ENCODE data around the gene KIF2C.
"Not testable (repeated sequence)": the region's sequence is repeated elsewhere in the genome, so short reads cannot be mapped to it uniquely, and the experiment has no call there.

KIF2C gene

DNA sequence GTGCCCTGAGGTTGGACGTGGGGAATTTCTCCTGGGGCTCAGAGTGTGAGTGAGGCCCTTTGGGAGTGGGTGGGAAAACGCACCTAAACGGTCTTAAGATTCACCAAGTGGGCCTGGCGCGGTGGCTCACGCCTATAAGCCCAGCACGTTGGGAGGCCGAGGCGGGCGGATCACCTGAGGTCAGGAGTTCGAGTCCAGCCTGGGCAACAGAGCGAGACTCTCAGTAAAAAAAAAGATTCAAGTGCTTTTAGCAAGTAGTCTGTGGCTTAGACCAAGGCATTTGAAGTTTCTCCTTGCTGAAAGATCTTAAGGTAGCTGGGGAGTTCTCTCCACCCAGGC is 37.1 kb downstream of the KIF2C start:
- no peak for DNase-seq

DNA sequence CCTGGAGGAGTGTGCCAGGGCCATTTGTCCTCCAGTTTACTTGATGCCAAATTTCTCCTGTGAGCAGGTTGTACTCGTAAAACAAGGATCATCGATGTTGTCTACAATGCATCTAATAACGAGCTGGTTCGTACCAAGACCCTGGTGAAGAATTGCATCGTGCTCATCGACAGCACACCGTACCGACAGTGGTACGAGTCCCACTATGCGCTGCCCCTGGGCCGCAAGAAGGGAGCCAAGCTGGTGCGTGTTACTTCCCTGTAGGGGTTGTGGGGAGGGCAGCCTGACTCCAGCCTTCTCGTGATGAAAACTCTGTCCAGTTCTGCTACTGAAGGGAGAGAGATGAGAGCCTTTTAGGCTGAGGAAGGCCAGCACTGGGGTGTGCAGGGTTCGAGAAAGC is 37.9 kb downstream of the KIF2C start:
- no peak for DNase-seq

DNA sequence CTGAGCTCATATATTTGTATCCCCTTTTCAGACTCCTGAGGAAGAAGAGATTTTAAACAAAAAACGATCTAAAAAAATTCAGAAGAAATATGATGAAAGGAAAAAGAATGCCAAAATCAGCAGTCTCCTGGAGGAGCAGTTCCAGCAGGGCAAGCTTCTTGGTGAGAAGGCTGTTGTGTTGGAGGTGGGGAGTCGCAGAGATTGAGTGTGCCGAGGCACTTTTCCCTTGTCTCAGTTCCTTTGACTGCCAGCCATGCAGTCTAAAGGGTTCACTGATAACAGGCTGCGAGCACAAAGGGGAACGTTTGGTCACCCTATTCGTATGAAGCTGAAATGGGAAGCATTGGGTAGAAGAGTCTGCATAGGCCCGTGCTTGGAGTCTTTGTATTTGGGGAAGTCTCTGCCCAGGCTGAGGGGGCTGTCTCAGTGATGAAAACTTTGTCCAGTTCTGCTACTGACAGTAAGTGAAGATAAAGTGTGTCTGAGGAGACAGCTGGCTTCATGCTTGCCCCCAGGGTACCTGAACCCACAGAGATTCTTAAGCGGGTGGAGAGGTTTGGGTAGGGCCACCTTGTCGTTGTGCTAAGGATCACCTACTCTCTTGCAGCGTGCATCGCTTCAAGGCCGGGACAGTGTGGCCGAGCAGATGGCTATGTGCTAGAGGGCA is 38.5 kb downstream of the KIF2C start:
- no peak for DNase-seq

DNA sequence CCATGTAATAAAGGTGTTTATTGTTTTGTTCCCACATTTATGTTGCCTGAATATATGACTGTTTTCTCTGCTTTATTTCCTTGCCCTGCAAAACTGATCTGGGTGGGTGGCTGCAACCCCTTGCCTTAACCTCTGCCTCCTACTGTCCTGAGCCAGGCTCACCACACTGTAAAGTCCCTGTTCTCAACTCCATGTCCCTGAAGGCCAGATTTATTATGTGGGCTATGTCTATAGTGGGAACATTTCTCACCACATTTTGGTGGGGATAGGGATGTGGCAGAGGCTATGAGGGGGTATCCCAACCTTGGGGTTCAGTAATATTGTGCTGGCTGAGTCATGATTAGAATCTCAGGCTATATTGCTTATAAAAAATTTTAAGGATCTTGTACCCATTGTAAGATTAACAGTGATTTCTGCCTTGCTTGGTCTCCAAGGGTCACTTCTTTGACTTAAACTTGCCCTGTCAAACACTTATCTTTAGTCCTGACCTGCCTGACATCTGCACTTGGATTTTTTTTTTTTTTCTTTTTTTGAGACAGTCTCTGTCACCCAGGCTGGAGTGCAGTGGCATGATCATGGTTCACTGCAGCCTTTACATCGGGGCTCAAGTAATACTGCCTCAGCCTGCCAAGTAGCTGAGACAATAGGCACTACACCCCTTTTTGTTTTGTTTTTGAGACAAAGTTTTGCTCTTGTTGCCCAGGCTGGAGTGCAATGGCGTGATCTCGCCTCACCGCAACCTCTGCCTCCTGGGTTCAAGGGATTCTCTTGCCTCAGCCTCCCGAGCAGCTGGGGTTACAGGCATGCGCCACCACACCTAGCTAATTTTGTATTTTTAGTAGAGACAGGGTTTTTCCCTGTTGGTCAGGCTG is 39.3 kb downstream of the KIF2C start:
- no peak for DNase-seq

DNA sequence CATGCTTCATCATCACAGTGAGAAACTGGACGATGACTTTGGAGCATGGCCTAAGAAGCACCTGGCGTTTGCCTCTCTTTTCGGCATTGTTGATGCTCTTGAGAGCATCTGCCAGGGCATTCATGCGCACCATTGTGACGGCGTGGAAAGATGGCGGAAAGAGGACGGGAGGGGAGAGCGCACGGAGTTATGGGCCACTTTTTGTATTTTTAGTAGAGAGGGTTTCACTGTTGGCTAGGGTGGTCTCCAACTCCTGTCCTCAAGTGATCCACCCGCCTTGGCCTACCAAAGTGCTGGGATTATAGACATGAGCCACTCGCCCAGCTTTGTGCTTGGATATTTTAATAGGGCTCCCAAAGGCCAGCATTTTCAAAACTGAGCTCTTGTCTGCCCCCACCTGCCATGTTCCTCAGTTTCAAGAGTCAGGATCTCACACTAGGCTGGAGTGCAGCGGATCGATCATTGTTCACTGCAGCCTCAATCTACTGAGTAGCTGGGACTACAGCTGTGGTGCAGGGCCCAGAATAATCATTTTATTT is 41.0 kb downstream of the KIF2C start:
- DNase-seq = no peak

DNA sequence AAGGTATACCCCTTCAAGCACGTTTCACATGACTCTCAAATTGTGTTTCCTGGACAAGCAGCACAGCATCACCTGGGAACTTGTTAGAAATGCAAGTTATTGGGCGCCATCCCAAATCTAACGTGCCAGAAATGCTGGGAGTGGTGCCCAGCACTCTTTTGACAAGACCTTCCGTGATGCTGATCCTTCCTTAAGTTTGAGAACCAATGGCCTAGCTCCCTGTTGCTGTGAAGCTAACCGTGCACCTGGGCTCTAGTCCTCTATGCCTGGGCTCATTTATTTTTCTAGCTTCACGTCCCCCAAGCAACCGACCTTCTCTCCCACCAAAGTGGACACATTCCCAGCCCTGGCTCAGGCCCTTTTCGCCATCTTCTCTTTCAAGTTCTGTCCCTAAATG is 44.1 kb downstream of the KIF2C start:
- DNase-seq = no peak

DNA sequence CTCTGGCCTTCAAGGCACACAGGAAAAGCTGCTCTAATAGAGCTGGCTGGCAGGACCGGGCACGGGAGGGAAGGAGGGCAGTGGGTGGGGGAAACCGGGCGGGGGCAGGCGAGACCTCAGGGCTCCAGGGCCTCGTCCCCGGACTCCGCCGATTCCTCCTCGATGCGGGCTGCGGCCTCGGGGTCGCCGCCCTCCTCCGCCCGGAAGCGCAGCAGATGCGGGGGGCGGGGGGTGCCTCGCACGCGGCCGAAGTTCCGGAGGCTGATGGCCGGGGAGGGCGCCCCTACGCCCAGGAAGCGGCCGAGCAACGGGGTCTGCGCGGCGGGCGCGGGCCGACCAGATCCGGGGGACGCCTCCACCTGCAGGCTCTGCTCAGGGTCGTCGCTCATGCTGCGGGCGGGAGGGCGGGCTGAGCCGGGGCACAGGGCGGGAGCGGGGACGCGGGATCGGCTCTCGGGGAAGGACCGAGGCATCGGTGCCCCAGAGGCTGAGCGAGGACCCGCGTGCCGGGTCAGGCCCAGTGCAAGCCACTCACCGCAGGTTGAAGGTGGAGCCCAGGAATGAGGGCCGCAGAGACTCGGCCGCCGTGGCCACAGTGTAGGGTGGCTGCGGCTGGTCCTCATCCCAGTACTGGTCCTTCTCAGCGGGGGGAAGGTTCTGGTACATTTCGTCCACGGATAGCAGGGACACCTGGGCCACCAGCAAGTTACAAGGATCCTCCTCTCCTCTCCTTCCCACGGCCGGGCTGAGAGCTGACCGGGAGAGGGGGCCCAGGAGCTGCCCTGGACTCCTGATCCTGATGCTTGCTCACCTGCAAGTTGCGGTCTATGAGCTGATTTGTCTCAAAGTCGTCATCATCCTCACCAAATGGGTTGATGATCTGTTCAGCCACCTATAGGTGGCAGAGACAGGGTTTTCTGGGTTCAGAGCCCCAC is 44.7 kb downstream of the KIF2C start:
- DNase-seq = peak; percentile 38

DNA sequence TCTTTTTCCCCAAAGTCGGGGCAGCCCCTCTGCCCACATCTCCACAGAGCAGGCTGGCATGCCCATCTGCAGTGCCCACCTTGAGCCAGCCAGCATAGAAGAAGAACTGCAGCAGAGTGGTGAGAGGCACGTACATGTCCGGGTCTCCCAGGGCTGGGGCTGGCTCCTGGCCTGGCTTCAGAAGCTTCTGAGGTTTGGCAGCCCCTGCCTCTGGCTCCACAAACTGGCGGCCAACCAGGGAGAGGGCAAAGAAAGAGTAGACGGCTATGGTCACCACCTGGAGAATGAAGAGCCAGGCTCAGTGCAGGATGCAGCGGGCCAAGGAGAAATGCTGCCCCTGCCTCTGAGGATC is 45.4 kb downstream of the KIF2C start:
- no peak for DNase-seq

DNA sequence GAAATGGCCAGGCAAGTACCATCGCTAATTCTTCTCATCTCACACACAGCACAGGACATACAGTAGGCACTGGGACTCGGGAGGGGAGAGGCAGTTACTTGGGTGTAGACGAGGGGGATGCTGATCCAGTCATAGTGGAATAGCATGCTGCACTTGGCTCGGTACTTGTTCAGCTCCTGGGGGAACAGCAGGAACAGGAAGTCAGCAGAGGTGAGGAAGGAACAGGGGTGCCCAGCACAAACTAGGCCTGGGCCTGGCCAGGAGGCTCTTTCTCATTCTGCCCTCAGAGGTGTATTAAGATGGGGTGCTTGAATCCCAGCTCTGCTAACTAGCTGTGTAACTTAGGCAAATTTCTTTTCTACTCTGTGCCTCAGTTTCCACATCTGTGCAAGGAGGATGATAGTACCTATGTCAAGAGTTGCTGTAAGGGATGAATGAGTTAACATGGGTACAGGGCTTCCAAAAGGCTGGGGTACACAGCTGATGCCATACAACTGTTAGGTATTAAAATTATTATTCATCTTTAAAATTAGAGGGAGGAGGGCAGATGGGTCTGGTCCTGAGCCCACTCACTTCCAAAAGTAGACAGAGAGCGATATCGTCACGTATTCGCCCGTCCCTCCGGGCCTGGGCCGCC is 46.0 kb downstream of the KIF2C start:
- no peak for DNase-seq

DNA sequence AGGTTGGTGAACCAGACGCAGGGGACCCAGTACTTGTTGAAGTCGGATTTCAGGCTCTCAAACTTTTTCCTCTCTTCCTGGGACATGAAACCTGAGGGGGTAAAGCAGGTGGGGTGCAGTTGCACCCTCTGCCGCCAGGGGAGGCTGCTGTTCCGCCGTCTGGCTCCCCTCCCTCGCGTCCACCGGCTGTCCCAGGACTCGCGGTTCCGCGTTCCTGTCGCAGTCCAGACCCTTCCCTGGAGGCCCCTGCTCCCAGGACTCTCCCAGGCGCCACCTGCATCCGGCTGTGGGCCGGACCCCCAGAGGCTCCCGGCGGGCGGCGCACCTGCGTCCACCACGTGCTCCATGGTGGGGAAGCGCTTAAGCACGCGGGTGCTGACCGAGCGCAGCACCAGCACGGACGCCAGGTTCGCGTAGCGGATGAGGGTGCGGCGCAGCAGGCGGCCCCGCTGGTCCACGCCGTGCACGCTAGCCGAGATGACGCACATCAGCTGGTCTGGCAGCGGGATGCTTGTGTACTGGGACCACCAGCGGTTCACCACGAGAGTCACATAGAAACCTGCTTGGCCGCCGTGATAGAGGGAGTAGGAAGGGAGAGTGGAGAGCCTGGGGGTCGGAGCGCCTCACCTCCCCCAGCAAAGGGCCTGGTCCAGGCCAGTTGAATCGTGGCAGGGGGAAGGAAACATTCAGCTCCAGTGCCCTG is 46.7 kb downstream of the KIF2C start:
- peak; percentile 81 for DNase-seq

DNA sequence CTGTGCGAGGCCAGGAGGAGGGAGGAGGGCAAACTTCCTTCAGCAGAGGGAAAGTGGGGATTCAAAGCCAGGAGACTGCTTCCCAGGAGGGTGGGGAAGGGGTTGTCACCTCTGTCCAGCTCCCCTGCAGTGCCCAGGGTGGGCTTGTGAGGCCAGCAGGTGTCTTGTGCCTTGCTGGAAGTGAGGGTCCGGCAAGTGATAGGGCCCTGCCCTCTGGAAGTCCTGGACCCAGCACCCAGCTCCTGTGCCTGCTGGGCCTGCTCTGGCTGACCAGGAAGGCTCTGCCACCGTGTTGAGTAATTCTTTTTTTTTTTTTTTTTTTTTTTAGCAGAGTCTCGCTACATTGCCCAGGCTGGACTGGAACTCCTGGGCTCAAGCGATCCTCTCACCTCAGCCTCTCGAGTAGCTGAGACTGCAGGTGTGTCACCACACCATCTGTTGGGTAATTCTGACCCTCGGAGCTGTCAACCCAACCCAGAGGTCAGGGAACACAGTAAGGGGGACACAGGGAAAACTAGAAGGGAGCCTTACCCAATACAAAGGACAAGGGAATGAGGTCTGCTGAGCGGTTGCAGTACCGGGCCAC is 47.3 kb downstream of the KIF2C start:
- DNase-seq = no peak

DNA sequence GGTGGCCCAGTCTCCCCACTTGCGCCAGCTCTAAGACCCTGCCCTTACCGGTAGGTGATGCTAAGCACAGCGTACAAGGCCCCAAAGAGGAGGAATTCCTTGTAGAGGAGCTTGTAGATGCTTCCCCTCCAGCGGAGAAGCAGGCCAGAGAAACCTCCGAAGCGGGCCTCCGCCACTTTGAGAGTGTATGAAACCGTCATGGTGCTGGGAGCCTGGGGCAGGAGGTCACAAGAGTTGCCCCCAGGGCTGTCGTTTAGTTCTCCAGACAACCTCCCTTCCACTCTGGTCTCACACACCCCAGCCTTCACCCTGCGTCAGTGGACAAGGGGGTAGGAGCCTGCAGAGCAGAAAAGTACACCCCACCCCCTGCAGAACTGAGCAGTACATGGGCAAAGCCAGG is 47.9 kb downstream of the KIF2C start:
- no peak for DNase-seq

DNA sequence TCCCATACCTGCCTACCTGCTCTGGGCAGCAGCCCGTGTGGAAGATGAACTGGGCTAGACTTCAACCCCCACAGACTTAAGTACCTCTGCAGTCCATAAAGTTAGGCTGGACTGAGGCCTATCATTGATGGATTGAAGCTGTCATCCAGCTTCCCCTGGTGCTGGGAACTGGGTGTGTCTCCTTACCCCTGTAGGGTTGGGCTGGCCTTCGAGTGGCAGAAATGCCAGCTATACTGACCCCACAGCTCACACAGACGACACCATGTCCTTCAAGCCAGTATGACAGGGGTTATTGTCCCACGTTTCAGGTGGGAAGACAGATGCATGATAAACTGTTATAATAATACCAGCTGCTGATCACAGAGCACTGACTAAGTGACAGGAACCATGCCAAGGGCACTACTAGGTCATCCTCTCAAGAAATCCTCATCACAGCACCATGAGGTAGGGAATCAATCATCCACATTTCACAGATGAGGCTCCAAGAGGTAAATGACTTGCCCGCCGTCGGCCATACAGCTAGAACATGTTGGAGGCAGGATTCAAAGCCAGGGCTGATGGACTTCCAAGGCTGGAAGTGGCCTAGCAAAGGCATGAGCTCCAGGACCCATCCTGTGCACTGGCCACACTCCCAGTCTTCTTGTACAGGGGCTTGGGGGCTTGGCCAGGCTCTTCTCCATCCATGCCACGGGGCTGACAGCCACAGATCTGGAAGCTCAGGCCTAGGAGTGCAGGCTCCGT is 48.7 kb downstream of the KIF2C start, which contains the start of gene BEST4:
BEST4 (minus strand) TSS at position 51 of the 741 bp plus-strand sequence. CDS start 465 bp downstream, outside the sequence.
- DNase-seq = no peak

DNA sequence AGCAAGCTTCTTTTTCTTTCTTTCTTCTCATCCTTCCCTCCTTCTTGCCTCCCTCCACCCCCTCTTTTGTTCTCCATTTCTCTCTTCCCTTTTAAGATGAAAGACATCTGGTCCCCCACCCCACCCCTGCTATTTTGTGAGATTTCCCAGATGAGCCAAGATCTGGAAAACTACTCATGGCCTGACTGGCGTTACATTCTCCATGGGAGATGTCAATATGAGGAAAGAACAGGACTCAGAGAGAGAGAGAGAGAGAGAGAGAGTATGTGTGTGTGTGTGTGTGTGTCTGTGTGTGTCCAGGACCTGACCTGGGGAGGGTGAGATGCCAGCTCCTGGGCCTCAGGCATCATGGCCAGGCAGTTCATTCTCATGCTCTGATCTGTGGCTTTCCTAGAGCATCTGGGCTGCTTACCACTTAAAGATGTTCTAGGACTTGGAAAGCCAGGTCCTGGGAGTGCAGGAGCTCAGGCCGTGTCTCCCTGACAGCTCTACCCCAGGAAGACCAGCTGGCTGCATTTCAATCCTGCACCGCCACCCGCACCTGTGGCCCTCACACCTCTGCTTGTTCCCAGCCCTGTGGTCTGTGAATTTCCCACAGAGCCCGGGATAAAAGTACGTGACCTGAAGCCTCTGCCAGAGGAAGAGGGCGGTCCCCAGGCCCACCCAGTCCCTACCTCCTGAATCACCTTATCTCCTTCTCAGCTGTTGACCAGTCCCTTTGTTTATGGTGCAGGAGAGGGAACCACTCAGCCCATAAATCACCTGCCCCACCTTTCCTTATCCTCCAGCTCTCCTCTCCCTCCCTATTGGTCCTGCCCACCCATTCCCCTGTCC is 51.5 kb downstream of the KIF2C start:
- DNase-seq = no peak

DNA sequence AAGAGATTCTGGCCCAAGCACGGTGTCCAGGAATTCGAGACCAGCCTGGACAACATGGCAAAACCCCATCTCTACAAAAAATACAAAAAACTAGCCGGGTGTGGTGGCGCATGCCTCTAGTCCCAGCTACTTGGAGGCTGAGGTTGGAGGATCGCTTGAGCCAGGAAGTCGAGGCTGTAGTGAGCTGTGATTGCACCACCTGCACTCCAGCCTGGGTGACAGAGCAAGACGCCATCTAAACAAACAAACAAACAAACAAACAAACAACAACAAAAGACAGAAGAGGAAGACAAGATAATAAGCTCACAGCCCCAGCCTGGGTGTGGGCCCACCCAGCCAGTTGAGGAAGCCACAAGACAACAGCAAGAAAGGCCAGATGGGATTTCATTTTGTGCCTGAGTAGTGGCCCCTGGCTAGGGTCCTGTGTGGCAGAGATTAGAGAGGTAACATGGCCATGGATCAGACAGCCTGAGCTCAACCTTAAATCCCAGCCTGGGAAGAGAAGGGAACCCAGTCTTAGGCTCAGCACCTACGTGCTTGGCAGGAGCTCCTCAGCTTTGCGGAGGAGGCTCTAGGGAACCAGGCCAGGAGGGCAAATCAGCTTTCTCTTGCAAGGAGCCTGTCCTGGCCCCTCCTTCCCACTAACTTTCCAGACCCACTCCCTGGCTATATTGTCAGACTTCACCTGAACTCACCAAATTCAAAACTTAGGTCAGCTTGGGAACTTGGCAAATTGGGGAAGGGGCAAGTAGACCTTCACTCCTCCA is 53.3 kb downstream of the KIF2C start:
- DNase-seq = no peak

DNA sequence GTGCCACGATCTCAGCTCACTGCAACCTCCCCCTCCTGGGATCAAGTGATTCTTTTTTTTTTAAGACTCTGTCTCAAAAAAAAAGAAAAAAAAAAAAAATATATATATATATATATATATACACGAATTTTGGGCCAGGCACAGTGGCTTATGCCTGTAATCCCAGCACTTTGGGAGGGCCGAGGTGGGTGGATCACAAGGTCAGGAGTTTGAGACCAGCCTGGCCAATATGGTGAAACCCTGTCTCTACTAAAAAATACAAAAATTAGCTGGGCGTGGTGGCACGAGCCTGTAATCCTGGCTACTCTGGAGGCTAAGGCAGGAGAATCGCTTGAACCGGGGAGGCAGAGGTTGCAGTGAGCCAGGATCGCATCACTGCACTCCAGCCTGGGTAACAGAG is 58.2 kb downstream of the KIF2C start:
- not testable (repeated sequence) for DNase-seq

DNA sequence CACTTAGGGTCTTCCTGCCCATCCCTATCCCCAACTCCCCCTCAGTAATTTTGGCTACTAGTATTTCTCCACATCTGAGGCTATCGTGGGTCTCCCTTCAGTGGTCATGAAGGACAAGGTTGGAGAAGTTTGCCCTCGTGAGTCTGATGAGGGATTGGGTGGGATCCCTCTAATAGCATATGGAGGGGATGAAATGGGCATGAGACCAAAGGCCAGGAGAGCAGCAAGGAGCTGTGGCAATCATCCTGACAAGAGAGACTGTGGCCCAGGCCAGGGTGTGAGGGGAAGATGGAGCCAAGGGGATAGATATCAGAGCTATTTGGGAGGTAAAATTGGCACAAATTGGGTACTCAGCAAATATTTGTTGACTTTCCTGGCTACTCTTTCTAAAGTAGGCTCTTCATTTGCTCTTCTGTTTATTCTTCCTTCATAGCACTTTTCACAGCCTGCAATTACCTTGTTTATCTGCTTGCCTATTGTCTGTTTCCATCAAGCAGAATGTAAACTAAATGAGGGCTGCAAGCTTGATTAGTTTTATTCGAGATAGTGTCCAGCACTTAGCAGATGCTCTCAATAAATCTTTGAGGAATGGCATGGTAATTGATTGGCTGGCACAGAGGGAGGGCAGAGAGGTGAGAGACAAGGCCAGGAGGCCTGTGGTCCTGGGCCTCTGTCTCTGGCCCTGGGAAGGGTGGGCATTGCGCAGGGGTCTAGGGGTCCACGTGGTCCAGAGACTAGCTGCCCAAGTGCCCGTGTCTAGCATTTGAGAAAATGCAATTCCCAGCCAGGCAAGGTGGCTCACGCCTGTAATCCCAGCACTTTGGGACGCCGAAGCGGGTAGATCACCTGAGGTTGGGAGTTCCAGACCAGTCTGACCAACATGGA is 59.1 kb downstream of the KIF2C start:
- DNase-seq = no peak
